HG03066 (cell line): ENCODE data around the gene WNT11.

Source experiments
- ATAC-seq: cut with Tn5 transposase; IDR thresholded peaks from one replicate; pipeline ENCODE4 v1.9.1; 2021; ENCODE audit warnings: low read depth; ENCODE audit not compliant: unreplicated experiment

Gene WNT11

DNA sequence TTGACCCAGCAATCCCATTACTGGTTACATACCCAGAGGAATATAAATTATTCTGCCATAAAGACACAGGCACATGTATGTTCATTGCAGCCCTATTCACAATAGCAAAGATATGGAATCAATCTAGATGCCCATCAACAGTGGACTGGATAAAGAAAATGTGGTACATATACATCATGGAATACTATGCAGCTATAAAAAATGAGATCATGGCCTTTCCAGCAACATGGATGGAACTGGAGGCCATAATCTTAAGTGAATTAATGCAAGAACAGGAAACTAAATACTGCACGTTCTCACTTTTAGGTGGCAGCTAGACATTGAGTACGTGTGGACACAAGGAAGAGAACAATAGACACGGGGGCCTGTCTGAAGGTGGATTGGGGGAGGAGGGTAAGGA, 15.1 kb upstream of the WNT11 start:
- ATAC-seq: no peak

DNA sequence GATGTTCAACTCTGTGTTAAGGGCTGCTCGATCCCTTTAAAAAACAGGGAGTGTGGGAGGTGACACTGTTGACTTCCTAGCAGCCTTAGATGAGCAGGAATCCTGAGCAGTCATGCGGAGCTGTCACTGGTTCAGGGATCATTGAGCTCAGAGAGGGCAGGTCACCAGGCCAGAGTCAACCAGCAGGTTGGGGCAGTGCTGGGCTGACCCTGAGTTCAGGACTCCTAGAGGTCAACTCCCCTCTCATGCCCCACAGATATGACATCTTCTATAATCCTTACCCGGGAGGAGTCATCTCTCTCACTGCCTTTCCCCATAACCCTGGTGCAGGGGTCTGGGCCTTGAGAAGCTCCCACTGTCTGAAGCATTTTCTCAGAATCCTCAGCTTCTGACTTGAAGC, 12.9 kb upstream of the WNT11 start:
- ATAC-seq: no peak

DNA sequence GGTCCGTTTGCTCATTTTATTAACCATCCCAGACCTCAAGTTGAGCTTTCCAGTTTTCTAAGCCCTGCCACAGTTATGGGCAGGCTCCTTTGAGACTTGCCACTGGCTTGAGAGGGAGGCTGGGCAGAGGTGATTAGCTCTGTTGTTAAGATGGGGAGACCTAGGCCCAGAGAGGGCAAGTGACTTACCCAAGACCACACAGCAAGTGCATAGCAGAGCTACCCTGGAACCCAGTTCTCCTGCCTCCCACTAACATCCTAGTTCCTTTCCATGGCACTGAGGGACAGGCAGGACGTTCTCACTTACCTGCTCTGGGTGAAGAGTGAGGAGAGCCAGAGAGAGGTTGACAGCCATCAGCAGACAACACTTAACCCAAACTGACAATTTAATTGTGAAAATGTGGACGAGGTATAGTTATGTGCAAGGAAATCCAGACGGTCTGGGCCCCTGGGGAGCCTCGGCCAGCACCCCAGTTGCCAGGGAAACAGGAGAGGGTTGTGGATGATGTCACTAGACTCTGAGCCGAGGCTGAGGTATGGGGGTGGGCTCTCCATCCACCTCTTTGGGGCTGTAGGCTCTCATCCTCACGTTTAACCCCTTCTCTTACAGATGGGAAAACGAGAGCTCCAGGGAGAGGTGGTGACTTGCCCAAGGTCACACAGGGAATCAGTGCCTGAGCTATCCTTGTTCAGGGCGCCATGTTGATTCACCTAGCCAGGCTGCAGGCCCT, 12.3 kb upstream of the WNT11 start:
- no peak for ATAC-seq

DNA sequence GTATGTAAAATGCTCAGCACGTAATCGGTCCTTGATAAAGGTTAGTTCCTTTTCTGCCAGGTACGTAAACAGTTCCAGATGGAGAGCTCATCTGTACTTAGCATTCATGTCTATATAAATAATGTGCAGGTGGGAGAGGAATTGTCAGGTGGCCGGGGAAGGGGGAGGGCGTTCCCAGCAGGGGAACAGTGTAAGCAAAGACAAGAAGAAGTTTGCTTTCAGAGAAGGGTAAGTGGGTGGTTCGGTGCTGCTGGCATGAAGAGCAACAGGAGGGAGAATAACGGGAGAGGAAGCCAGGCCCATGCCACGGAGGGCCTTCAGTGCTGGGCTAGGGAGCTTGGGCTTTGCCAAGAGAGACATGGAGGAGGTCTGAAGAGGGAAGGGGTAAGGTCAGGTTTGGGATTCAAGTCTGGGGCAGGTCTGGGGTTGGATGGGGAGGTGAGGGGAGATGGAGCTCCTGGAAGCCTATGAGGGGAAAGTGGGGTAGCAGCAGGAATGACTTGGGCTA, 11.4 kb upstream of the WNT11 start:
- no peak for ATAC-seq

DNA sequence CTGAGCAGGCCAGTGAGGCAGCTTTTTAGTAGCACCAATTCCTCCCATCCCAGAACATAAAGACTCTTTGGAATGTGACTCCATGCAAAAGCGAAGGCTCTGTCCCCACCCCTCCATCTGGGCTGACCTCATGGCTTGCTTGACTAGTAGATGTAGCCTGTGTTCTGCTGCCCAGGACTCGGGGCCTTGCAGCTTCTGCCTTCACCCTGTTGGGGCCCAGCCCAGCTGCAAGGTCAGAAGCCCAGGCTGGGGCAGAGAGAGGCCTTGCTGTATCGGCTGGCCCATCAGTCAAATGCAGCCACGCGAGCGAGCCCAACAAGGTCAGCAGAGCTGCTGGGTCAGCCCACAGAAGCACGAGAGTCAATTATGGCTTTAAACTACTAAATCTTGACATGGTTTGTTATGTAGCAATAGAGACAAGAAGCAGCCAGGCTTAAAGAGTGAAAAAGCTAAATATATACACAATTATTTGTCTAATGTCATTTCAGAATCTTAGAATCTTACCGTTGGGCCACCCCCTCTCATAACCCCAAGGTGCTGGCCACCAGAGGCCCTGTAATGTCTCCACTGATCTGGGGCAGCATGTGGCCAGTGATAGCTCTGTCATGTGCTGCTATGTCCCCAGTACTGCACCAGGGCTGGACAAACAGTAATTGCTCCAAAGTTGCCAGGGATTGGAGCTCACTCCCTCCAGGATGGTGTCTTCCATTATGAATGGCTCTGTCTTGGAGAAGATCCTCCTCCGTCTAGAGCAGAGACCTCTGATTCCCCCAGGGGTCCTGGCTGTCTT, 10.4 kb upstream of the WNT11 start:
- no peak for ATAC-seq

DNA sequence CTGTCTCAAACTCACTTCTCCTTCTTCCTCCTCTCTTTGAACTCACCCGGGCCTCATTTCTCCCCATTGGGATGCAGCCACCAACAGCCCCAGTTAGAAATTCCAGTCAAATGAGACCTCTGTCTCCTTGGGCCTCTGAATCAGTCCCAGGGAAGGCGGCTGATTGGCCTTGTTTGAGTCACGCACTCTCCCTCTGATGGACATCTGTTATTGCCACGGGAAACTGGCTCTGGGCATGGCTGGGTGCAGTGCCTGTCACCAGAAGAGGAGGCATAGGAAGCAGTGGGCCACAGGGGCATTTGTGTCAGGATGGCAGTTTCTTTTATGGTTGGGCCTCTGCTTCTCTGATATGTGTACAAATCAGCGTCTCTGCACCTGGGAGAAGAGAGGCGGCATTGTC, 9.6 kb upstream of the WNT11 start:
- no peak for ATAC-seq

DNA sequence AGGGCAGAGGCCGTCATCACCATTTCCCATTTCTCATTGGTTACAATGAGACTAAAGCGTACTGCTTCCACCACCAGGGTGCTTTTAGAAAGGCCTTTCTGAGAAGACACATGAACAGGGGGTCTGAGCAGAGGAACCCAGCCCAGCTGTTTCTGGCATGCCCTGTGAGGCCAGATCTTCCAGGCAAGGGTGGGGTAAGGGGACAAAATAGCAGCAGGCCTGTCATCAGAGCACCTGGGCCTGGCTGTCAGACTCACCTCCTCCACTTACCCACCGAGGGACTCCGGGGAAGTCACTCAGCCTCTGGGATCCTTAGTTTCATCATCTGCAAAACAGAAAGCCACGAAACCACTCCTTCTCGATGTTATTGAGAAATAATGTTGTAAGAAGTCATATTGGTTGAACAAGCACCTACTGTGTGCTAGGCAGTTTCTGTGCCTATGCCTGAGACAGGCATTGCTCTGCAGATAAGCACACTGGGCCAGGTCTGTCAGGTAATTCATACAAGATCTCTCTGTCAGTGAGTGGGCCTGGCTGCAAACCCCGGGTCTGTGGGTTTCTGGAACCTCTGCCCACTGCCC, 8.8 kb upstream of the WNT11 start:
- ATAC-seq: no peak

DNA sequence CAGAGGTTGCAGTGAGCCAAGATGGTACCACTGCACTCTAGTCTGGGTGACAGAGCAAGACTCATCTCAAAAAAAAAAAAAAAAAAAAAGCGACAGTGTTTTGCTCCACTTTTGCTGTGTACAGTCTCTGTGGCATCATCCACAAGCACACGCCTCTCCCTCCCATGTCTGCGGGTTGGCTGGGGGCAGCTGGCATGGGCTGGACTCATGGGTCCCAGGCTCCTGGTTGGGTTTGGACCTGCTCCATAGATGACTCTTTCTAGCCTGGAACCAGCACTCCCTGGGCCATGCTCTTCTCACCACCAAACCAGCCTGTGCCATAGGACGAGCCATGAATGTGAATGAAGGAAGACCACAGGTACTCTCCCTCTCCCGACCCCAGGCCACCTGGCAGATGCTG, 7.9 kb upstream of the WNT11 start:
- ATAC-seq: no peak

DNA sequence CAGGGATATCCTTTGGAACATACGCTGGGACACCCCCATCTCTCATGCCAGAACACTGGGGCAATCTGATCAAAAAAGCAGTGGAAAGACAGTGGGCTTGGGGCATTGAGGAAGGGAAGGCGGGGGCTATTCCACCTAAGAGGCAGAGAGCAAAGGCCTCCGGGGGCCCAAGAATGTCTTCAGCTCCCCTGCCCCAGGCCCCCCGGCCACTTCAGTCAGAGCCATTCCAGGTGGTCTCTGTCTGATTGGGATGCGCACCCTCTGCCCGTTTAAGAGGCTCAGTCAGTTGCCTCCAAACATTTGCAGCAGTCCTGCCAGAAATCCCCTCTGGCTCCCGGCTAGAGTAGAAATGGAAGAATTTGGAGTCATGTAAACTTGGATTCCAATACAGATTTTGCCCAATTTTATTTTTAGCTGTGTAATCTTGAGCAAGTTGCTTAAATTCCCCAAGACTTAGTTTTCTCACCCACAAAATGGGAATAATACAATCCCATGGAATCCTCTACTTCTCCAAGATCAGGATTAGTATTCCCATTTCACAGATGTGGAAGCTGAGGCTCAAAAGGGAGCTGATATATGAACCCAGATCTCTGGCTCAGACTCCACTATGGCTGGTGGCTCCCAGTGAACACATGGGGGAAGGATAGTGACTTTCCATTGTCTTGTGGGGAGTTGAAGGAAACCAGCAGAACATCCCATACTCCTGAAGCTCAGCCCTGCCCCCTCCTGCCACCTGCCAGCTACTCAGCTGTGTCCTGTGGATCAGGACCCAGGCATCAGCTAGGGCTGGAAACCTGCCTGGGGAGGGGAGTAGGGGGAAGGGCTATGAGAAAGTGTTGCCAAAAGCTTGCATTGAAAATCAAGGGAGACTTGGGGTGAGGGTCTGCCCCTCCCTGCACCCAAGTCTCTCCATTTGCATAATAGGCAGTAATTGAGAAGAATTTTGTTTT, 6.1 kb upstream of the WNT11 start:
- ATAC-seq: no peak

DNA sequence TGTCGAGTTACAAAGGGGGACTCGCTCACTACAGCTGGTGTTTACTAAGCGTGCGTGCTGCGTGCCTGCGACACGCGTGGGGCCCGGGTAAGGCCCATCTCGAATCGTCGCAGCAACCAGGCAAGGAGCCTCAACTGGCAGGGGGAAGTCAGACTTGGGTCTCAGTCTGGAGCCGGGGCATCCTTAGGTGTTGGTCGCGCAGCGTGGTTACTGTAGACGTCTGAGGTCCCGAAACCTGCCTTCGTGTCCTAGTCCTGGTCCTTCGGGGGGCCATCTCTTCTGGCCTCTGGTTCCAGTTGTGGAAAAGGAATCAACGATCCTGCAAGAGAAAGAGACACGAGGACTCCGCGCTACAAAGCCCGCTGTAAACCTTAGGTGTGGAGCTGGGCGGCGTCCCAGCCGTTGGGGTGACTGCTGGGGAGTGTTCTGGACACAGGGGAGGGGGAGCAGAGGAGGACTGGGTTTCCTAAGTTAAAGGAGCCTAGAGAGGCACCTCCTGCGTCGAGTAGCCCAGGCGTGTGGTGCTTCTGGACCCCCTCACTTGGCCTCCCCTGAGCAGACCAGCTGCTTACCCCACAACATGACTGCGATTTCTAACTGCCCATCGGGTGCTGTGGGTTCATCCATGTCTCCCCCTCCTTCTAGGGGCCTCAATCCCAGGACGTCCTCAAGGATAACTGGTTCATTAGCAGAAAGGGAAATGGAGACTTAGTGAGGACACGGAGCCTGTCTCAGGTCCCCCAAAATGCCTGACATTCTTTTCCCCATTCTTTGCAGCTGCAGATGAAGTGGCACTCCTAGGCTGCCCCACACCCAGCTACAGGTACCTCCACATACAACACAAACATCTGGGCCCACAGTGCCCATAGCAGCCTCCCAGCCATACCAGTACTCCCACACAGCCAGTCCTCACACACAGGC, 4.9 kb upstream of the WNT11 start:
- no peak for ATAC-seq

DNA sequence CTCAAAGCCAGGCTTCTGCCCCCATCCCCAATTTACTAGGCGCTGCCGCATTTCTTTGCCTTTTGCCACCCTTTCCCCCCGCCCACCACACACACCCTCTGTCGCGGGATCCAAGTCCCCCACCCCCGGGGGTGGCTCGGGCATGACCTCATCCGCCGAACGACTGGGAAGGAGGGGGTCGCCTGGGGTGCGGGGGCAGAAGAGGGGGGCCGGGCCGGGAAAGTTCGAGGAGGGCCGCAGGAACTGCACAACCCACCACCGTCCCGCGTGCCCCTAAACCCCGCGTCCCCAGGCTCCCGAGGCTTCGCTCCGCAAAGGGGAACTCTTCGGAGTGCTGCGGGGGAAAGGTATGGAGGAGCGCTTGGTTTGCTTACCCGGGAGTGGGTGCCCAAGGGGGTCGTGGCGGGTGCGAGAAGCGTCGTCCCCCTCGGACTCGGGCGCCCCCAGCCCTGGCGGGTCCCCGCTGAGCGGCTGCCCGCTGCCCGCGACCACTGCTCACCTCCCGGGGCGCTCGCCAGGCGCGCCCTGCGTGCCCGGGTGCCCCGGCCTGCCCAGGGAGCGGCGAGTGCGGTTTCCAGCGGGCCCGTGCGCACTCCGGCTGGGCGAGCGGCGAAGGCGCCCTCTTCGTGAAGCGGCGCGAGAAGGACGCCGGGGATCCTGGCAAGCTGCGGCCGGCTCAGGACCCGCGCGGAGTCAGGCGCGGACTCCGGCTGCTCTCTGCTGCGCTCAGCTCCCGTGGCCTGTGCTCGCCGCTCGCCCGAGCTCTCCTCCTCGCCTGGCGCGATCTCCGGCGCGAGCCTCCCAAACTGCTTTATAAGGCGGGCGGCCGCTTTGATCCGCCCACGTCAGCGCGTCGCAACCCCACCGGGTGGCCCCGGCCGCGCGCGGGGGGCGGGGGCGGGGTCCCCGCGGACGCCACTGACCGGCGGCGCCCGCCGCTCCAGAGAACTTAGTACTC, 4.0 kb upstream of the WNT11 start:
- no peak for ATAC-seq

DNA sequence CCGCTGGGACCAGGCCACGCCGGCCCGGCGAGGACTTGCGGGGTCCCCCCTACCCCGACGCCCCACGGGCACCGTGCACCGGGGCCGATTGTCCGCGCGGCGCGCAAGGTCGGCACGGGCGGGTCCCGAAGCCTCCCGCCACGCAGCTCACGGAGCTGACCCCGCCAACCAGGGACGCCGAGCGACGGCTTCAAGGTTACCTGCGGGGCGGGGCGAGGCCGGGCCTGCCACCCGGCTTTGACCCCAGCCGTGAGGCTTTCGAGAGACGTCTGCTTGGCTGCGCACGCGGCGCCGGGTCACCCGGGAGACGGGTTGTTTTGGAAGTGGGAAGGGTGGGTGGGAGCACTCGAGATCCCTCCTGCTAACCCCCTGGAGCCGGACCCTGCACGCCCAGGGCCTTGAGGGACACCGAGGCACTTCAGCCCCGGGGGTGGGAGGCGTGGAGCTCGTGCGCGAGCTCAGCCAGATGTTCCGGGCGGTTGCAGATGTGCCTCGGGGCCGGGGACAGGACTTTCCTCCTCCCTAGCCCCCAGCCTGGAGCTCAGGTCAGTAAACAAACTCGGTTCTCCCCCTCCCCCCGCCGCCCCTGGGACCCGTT, 3.2 kb upstream of the WNT11 start:
- ATAC-seq: no peak

DNA sequence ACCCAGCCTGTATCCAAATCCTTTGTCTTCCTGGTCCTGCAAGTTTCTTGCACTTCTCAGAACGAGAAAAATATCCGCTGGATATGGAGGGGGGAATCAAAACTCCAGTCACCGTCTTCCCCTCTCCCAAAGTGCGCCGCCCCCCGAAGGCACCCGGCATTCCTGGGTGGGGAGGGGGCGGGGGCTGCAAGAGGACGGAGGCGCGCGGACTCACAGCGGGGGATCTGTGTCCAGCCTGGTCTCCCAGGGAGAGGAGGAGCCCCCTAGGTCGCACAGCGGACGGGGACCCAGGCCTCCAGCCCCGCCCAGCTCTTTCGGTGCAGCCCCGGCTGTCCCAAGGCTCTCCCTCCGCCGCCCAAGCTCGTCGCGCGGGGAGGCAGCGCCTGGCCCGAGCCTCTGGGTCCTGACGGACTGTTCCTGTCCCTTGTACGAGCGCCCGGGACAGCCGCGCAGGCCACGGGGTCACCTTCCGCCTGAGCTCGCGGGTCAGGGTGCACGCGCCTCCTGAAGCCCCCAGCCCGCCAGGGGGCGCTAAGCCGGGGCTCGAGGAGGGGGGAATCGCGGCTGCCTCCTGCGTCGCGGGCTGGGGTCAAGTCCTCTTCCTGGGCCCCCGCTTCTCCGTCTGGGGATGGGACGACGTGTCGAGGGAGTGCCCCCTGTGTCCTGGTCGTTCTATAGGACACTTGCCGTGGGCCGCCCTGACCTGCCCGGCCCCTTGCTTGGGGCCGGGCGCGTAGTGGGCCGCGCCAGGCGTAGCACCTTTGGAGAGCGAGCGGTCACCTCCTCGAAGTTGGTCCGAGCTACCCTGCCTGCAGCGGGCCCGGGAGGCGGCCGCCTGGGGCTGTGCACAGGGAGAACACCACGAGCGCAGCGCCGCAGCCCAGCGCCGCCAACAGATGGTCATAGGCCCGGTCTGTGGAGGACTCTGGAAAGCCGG, 2.4 kb upstream of the WNT11 start:
- ATAC-seq: no peak

DNA sequence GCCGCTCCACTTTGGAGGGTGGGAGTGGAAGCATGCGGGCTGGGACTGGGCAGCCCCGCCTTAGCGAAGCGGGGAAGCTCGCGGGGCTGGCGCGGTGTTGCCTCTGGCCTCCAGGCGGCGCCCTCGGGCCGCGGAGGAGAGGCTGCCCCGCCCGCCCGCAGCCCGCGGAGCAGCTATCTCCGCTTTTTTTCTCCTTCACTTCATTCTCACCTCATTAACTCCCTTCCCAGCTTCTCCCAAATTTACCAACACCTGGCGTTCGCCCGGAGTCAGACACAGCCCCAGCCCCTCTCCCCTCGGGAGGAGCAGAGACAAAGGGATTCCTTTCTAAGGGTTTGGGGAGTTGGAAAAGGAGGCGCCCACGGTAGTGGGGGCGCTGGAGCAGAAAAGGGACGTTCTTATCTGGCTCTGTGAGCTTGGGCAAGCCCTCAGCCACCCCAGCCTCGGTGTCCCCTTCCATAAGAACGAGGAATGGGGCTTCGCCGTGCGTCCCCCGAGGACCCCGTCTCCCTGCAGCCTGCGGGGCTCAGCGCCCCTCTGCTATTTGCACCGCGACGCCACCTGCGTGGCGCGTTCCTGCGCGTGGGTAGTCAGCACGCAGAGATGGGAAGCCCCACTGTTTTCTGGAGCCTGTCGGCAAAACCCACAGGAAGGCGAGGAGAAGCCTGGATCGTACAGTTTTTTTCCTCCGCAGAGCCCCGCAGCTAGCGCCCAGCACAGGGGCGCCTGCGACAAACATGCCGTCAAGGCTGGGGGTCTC, 1.5 kb upstream of the WNT11 start:
- ATAC-seq: no peak

DNA sequence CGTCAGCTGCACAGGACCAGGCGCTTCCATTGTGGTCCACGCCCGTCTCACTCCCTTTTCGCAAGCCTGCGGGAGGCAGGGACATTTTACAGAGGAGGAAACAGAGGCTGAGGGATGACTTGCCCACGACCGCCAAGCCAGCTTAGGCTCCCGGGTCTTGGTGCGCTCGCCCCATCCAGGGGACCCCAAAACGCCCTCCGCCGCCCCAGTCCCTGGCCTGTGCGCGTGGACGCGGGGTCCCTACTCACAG, 300 bp downstream of the WNT11 start:
- no peak for ATAC-seq

DNA sequence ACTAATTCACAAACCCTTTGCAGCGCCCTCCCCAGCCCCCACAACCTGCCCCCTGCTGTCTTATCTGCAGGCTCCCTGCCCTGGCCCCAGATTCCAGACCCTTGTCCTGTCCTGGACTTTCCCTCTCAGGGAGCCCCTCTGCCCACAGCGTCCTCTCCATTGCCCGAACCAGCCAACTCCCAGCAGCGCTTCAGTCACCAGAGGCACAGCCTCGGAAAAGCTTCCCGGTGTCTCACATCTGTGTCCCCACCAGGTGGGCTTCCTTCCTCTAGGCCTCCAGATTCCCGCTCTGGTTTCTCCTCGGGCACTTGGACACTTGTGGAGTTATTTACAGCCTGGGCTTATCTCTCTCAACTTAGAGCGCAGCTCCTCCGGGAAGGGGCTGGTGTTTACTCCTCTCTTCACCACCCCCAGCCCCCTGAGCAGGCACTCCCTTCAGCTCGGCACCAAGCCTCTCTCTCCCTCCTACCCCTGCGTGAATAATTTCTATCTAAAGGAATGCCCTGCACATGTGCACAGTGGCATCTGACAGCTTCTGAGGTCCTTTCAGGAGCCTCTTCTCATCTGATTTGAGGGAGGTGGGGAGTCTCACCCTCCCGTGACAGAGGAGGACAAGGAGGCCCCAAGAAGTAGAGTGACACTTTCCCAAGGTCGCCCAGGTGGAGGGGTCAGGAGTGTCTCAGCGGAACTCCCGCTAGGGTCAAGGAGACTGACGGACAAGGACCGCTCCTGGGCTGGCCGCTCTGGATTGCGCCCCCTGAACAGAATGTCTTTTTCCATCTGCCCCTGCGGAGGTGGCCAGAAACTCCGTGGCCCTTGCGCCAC, 838 bp downstream of the WNT11 start:
- ATAC-seq: no peak
